GM18858 (cell line): ENCODE results near the gene TFDP2.

Source experiments
- ATAC-seq: cut with Tn5 transposase; IDR thresholded peaks from one replicate; pipeline ENCODE4 v1.9.1; 2021; ENCODE audit not compliant: unreplicated experiment

Gene TFDP2

DNA sequence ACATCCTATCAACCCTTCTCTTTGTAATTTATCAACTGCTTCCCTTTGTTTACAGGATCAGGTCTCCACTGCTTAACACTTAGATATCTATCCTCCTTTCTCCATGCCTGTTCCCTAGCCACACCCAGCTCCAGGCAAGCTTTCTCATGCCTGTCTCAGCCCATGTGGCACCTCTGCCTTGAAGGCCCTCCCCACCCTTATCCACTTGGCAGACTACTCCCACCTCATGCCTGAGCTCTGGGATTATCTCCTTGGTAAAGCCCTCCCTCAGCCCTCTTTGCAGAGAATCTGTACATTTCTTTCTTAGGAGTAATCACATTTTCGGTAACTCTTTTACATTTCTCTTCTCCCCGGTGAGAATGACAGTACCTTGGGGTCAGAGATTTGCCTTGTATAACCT is 176.9 kb downstream of the TFDP2 start:
- no peak for ATAC-seq

GRCh38 chr3:141971571-141971970 is 177.8 kb downstream of the TFDP2 start:
- ATAC-seq = no peak

DNA sequence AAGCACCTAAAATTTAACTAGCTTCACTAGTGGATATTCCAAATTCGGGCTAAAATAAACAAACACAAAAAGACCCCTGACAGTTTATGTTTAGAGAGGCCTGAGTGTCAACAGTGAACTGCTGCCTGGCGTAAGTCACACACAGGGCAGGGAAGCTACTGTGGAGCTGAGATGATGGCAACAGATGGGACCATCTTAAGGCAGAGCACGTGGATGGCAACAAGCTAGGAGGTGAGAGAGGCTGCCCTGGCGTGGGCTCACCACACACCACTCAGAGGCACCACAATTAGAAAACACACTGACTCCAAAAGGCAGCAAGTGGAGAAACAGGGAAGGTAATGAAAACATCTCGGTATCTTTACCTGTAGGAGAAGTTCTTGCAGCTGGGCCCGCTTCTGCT is 179.6 kb downstream of the TFDP2 start:
- ATAC-seq = no peak

DNA sequence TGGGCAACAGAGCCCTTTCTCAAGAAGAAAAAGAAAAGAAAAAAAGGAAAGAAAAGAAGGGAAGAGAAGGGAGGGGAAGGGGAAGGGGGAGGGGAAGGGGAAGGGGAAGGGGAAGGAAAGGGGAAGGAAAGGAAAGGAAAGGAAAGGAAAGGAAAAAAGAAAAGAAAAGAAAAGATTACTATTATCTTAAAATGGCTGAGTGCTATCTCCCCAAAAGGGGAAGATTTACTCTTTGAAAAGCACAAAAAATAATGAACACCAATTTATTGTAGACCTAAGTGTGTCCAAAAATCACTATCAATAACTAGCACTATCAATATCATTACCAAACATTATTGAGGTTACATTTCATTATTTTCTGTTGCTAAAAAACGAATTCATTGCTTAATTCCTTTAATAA is 183.9 kb downstream of the TFDP2 start:
- no peak for ATAC-seq

GRCh38 chr3:141963301-141963700 is 186.0 kb downstream of the TFDP2 start:
- no peak for ATAC-seq

- no peak for ATAC-seq
Observed at GRCh38 chr3:141960731-141961130, 188.6 kb downstream of the TFDP2 start.

DNA sequence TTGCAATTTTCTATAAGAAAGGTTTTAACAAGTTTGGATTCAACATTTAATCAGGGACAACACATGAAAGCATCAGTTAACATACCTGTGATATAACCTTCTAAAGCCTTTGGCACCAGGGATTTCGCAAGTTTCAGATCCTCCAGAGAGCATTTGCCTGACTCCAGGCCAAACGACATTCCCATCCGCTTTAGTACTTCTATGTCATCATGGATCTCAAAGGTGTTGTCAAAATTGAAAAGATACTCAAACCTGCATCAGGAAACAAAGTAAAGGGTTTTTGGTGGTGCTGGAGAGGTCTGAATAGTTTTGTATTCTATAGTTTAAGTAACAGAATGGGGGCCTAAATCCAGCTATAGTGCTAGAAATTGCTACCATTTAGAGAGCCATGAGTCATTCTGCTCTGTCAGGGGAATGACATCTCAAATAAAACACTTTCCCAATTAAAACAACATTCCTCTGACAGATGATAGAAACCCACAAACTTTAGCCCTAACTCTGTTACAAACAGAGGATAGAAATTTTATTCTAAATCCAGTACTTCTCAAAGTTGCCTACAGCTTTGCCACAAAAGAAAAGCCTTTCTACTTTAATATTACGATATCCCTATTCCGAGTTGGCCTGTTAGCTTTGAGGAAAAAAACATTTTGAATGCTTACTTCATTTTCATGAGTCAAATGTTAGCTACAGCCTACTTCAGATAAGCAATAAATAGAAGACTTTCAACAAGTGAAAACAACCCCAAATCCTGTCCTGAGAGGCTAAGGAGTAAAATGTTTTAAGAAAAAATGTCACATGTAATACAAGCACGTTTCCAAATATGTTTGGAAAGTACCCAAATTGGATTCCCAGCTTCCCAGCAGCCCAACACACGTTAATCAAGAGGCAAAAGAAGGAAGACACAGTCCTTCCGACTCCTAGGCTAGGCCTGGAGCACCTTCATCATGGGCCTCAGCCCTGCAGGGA is 189.5 kb downstream of the TFDP2 start:
- ATAC-seq = no peak

- no peak for ATAC-seq
Observed at GRCh38 chr3:141955175-141955574, 194.2 kb downstream of the TFDP2 start.

- no peak for ATAC-seq
Observed at GRCh38 chr3:141952611-141953010, 196.7 kb downstream of the TFDP2 start.

GRCh38 chr3:141950572-141951493 is 198.5 kb downstream of the TFDP2 start:
- no peak for ATAC-seq

DNA sequence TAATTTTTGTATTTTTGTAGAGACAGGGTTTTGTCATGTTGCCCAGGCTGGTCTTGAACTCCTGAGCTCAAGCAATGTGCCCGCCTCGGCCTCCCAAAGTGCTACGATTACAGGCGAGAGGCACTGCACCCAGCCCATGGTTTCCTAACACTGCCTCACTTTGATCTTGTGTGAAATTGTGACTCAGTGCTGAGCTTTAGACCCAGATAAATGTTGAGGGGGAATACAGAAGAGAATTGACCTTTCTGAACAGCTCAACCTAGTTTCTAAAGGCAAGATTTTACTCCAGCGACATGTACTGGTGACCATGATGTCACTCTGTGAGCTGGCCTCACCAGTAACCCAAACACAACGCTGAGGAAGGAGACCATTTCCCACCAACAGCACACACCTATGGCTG is 199.4 kb downstream of the TFDP2 start:
- ATAC-seq = no peak

DNA sequence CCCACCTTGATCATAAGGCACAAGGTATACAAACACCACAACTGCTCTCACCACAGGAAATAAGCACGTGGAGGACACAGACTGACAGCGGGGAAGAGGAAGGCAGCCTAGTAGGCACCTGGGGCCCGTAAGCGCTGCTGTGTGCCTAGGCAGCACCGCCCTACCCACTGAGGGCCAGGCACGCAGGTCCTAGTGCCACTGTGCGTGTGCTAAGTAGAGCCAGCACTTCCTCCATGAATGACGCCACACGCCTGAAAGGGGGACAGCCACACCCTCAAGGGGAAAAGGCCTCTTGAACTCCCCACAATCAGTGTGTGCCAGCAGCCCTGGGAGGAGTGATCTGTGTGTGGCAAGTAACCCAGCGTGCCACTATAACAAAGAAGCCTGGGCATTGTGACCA is 199.9 kb downstream of the TFDP2 start:
- no peak for ATAC-seq

DNA sequence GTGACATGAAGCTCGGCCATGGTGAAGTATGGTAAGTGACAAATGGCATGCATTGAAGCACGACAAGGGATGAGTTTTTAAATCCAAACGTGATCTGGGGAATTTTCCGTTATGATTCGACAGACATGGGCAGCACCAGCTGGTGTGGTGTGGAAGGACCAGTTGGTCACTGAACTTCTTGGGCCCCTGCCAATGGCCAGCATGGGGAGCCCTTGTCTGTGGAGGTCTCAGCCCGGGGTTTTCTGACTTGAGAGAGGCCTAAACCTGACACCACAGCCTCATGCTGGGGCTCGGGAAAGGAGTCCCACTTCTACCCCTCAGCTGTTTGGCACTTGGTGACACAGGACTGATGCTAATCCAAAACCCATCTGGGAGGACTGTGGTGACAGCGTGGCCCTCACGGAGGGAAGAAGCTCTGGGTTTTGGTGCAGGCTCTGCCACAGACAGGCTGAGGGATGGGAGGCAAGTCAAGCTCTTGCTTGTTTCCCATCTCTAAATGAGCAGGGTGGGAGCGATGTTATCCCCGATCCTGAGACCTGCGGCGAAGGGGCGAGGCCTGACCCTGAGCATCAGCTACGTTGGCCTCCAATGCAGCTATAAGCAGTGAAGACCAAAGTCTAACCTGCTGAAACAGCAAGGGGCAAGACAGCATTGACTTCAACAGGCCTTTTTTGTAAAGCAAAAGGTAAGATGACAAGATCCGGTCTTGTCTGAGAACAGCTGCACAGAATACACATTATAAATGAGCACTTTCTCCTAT is 203.4 kb downstream of the TFDP2 start:
- no peak for ATAC-seq

GRCh38 chr3:141942006-141942405 is 207.3 kb downstream of the TFDP2 start:
- ATAC-seq = no peak

- no peak for ATAC-seq
Observed at GRCh38 chr3:141941093-141941492, 208.3 kb downstream of the TFDP2 start.

DNA sequence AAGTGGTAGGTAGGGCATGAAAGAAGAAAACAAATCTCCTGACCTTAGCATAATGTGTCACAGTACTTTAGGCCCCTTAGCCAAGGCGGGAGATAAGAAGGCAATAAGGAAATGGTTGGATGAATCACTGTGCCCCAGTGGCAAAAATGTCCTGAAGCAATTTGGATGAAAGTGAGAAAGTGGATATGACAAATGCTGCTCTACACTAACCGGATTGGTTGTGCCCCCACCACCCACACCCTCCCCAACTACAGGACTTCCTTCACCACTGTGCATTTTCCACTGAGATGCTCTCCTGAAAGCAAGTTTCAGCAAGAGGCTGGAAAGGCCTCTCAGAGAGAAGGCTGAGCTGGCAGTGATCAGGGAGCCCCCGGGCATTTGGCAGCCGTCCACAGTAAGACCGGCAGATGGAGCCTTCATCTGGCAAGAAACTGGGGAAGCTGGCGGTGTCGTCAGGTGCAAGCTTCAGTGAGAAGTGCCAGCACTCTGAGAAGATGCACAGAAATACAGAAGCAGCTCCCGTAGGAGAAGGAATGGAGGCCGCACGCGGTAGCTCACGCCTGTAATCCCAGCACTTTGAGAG is 209.1 kb downstream of the TFDP2 start:
- ATAC-seq = no peak

- no peak for ATAC-seq
Observed at GRCh38 chr3:141939759-141940158, 209.6 kb downstream of the TFDP2 start.

- no peak for ATAC-seq
Observed at GRCh38 chr3:141938011-141938500, 211.3 kb downstream of the TFDP2 start.

- no peak for ATAC-seq
Observed at GRCh38 chr3:141934354-141934753, 215.0 kb downstream of the TFDP2 start.
